PC-3 (cell line): ENCODE data around the gene STUM.

ENCODE experiments used
- CTCF ChIP-seq: fragments of 300-600 bp; sonication (generic); conservative IDR thresholded peaks from 2 replicates; pipeline ENCODE4 v1.5.1; 2017; ENCODE audit warnings: antibody characterized with exemption, low read depth, mild to moderate bottlenecking, low read length
- EZH2 ChIP-seq: fragments of 300-600 bp; sonication (generic); IDR thresholded peaks from one replicate; pipeline ENCODE4 v1.6.1; 2017; ENCODE audit warnings: antibody characterized with exemption, mild to moderate bottlenecking, low read length; ENCODE audit not compliant: unreplicated experiment
- EZH2phosphoT487 ChIP-seq: fragments of 300-600 bp; sonication (generic); IDR thresholded peaks from 2 replicates; pipeline ENCODE4 v1.6.1; 2018; ENCODE audit warnings: mild to moderate bottlenecking, antibody characterized with exemption, low read length, borderline replicate concordance

DNA sequence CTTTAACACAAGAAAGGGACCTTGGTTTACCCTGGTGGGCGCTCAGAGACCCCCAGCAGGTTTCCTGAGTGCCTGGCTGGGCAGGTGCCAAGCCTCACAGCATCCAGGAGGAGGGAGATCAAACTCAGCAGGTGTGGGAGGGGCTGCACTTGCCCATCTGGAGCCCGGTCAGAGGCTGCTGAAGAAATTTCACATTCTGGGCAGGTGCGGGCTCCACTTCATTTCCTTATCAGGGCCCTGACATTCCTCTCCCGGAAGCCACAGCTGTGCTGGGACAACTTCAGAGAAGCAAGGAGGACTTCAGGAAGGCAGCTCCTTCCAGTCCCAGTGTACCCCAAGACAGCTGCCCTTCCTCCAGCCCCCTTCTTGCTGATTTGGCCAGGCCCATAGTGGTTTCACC lies 107.6 kb downstream of the STUM start:
- no peak for TF ChIP-seq EZH2
- no peak for TF ChIP-seq CTCF
- TF ChIP-seq EZH2phosphoT487, result no peak
